NK-92 (cell line): ENCODE measurements around the gene RBM20.

ENCODE experiments used
- DNase-seq: peaks from one replicate; lab custom pipeline; 2025; ENCODE audit not compliant: unreplicated experiment; lab: John Stamatoyannopoulos, UW

RBM20 gene

GRCh38 chr10:110730345-110731050, 86.4 kb downstream of the RBM20 start:
- DNase-seq = no peak

GRCh38 chr10:110733218-110733952, 89.2 kb downstream of the RBM20 start:
- no peak for DNase-seq

- no peak for DNase-seq
Observed at GRCh38 chr10:110735620-110736027, 91.5 kb downstream of the RBM20 start.

GRCh38 chr10:110737886-110738634, 93.9 kb downstream of the RBM20 start:
- DNase-seq = no peak

- DNase-seq = no peak
Observed at GRCh38 chr10:110739811-110740271, 95.7 kb downstream of the RBM20 start.

GRCh38 chr10:110742801-110743200, 98.7 kb downstream of the RBM20 start:
- DNase-seq = no peak

GRCh38 chr10:110744782-110745181, 100.6 kb downstream of the RBM20 start:
- DNase-seq = no peak

GRCh38 chr10:110746254-110746826, 102.2 kb downstream of the RBM20 start:
- DNase-seq = no peak

GRCh38 chr10:110746969-110747608, 103.0 kb downstream of the RBM20 start:
- DNase-seq = no peak

GRCh38 chr10:110747609-110748464, 103.7 kb downstream of the RBM20 start:
- DNase-seq = no peak

- no peak for DNase-seq
Observed at GRCh38 chr10:110748970-110749369, 104.8 kb downstream of the RBM20 start.

GRCh38 chr10:110750931-110751330, 106.8 kb downstream of the RBM20 start:
- DNase-seq = no peak

- DNase-seq = no peak
Observed at GRCh38 chr10:110751850-110752249, 107.7 kb downstream of the RBM20 start.

- DNase-seq = no peak
Observed at GRCh38 chr10:110753462-110753861, 109.3 kb downstream of the RBM20 start.

GRCh38 chr10:110754375-110755105, 110.4 kb downstream of the RBM20 start:
- DNase-seq = no peak

GRCh38 chr10:110755781-110756180, 111.6 kb downstream of the RBM20 start:
- no peak for DNase-seq

- no peak for DNase-seq
Observed at GRCh38 chr10:110756876-110757275, 112.7 kb downstream of the RBM20 start.

GRCh38 chr10:110757586-110757985, 113.5 kb downstream of the RBM20 start:
- no peak for DNase-seq

- DNase-seq = no peak
Observed at GRCh38 chr10:110758128-110758765, 114.1 kb downstream of the RBM20 start.
